MM.1S (cell line): Measurements from ENCODE around the gene KCNT1.
A peak's percentile ranks its signal among the peaks of the same experiment; 100 is the strongest.

ENCODE experiments used
- DNase-seq: peaks from one replicate; pipeline ENCODE4 v3.0.0-alpha.2; 2015
- H2AFZ ChIP-seq: fragments of 300-600 bp; sonication (generic); 2 replicates; pipeline ENCODE4 v1.6.0; 2016; ENCODE audit warnings: antibody characterized with exemption, low read length
- H3F3A ChIP-seq: fragments of 300-600 bp; sonication (generic); 2 replicates; pipeline ENCODE4 v1.6.1; 2016; ENCODE audit warnings: mild to moderate bottlenecking, antibody characterized with exemption, low read length, moderate library complexity, mixed read lengths; ENCODE audit not compliant: insufficient read depth
- H3K27ac ChIP-seq: fragments of 300-600 bp; sonication (generic); 2 replicates; pipeline ENCODE4 v1.5.1; 2016; ENCODE audit warnings: mild to moderate bottlenecking, low read length
- H3K27me3 ChIP-seq: fragments of 300-600 bp; sonication (generic); replicated peaks from 2 replicates; pipeline ENCODE4 v1.6.0; 2016; ENCODE audit warnings: low read length; ENCODE audit not compliant: insufficient read depth
- H3K36me3 ChIP-seq: fragments of 300-600 bp; sonication (generic); replicated peaks from 2 replicates; pipeline ENCODE4 v1.6.1; 2016; ENCODE audit warnings: mild to moderate bottlenecking, low read length, mixed read lengths; ENCODE audit not compliant: insufficient read depth
- H3K4me1 ChIP-seq: fragments of 300-600 bp; sonication (generic); 2 replicates; pipeline ENCODE4 v1.6.1; 2016; ENCODE audit warnings: low read length, mixed read lengths
- H3K4me2 ChIP-seq: fragments of 300-600 bp; sonication (generic); 2 replicates; pipeline ENCODE4 v1.6.0; 2016; ENCODE audit warnings: low read depth, low read length
- H3K4me3 ChIP-seq: fragments of 300-600 bp; sonication (generic); 2 replicates; pipeline ENCODE4 v1.5.1; 2016; ENCODE audit warnings: low read length, mixed read lengths
- H3K79me2 ChIP-seq: fragments of 300-600 bp; sonication (generic); 2 replicates; pipeline ENCODE4 v1.6.1; 2016; ENCODE audit warnings: mixed run types, low read length, mixed read lengths
- H3K9ac ChIP-seq: fragments of 300-600 bp; sonication (generic); 2 replicates; pipeline ENCODE4 v1.6.1; 2016; ENCODE audit warnings: low read length, mixed read lengths
- H3K9me2 ChIP-seq: fragments of 300-600 bp; sonication (generic); replicated peaks from 2 replicates; pipeline ENCODE4 v1.6.1; 2016; ENCODE audit warnings: mild to moderate bottlenecking, low read length, mixed read lengths; ENCODE audit not compliant: insufficient read depth
- H3K9me3 ChIP-seq: fragments of 300-600 bp; sonication (generic); replicated peaks from 2 replicates; pipeline ENCODE4 v1.6.1; 2016; ENCODE audit warnings: mild to moderate bottlenecking, low read length, mixed read lengths; ENCODE audit not compliant: insufficient read depth
- H4K20me1 ChIP-seq: fragments of 300-600 bp; sonication (generic); 2 replicates; pipeline ENCODE4 v1.6.1; 2016; ENCODE audit warnings: mild to moderate bottlenecking, low read length, moderate library complexity, mixed read lengths; ENCODE audit not compliant: insufficient read depth
- EZH2 ChIP-seq: fragments of 300-600 bp; sonication (generic); optimal IDR thresholded peaks from 2 replicates; pipeline ENCODE3; 2017; ENCODE audit warnings: low read depth, mild to moderate bottlenecking, antibody characterized with exemption, low read length, mixed read lengths
- EZH2phosphoT487 ChIP-seq: fragments of 300-600 bp; sonication (generic); IDR thresholded peaks from 2 replicates; pipeline ENCODE4 v1.6.1; 2018; ENCODE audit warnings: antibody characterized with exemption, low read length
- TF ChIP-seq, protein P1 (sequence below): fragments of 300-600 bp; sonication (generic); IDR thresholded peaks from 2 replicates; pipeline ENCODE4 v1.5.1; 2016; ENCODE audit warnings: antibody characterized with exemption, low read length, mixed read lengths

Gene KCNT1

DNA sequence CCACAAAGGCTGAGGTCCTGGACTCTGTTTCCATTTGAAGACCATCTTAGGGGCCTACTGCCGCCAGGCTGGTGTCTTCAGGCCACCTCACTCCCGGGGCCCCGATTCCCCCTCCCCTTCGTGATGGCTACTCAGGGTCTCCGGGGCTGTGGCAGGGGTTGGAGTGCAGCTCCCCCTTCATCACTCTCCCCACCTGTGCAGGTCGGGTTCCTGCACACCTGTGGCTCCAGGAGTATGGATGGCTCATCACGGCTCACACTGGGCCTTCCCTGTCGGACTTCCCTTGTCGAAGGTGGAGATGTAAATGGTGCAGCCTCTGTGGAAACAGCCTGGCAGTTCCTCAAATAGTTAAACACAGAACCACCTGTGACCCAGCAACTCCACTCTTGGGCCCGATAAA is 27.0 kb upstream of the KCNT1 start:
- no peak overlapping the region for H3K27ac ChIP-seq
- H2AFZ ChIP-seq: no peak overlapping the region
- no peak for DNase-seq
- H3F3A ChIP-seq: no peaks in the 10 kb centered on the region
- peaks cover 68% of the 10 kb centered on the region for H3K27me3 ChIP-seq
- H3K4me3 ChIP-seq: no peak overlapping the region
- no peaks in the 10 kb centered on the region for H3K9me2 ChIP-seq
- peaks cover 7% of the 10 kb centered on the region; the same call in 1 of the 2 replicates for H3K4me1 ChIP-seq
- no peaks in the 10 kb centered on the region for H3K36me3 ChIP-seq
- no peaks in the 10 kb centered on the region for H4K20me1 ChIP-seq
- H3K9ac ChIP-seq: no peak overlapping the region
- H3K4me2 ChIP-seq: no peak overlapping the region
- H3K9me3 ChIP-seq: no peaks in the 10 kb centered on the region
- TF ChIP-seq EZH2phosphoT487 (no peak), EZH2 (no peak)
- TF ChIP-seq, protein P1, sequence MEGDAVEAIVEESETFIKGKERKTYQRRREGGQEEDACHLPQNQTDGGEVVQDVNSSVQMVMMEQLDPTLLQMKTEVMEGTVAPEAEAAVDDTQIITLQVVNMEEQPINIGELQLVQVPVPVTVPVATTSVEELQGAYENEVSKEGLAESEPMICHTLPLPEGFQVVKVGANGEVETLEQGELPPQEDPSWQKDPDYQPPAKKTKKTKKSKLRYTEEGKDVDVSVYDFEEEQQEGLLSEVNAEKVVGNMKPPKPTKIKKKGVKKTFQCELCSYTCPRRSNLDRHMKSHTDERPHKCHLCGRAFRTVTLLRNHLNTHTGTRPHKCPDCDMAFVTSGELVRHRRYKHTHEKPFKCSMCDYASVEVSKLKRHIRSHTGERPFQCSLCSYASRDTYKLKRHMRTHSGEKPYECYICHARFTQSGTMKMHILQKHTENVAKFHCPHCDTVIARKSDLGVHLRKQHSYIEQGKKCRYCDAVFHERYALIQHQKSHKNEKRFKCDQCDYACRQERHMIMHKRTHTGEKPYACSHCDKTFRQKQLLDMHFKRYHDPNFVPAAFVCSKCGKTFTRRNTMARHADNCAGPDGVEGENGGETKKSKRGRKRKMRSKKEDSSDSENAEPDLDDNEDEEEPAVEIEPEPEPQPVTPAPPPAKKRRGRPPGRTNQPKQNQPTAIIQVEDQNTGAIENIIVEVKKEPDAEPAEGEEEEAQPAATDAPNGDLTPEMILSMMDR: no peak
- no peaks in the 10 kb centered on the region for H3K79me2 ChIP-seq

DNA sequence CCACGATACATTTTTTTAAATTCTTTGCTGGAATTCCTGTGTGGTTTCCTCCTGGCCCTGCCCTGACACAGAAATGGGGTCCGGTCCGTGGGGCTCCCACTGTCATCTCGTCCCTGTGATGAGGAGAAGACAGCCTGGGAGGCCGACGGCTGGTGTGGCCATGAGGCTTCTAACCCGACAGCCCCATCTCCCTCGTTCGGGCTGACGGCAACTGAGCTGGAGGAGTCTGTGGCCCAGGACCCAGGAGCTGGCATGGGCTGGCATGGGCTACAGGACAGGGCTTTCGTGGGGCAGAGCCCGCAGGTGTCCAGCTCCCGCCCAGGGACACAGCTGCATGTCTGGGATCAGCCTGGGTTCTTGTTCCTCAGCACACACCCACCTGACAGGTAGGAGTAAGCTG is 25.1 kb upstream of the KCNT1 start:
- Histone ChIP-seq H3K27me3 (peaks cover 69% of the 10 kb centered on the region), H3K9me3 (no peaks in the 10 kb centered on the region), H3K9ac (no peak overlapping the region), H3K9me2 (no peaks in the 10 kb centered on the region), H3K36me3 (no peaks in the 10 kb centered on the region), H3K79me2 (no peaks in the 10 kb centered on the region), H4K20me1 (no peaks in the 10 kb centered on the region), H3K27ac (no peak overlapping the region), H2AFZ (no peak overlapping the region), H3K4me3 (no peak overlapping the region), H3K4me1 (peaks cover 7% of the 10 kb centered on the region; the same call in 1 of the 2 replicates), H3K4me2 (0 out of 2 replicates have a peak overlapping the region, but pooled peaks have one; percentile 50), H3F3A (no peaks in the 10 kb centered on the region)
- DNase-seq: no peak
- TF ChIP-seq EZH2phosphoT487 (no peak), EZH2 (no peak)
- TF ChIP-seq, protein P1: no peak

GRCh38 chr9:135677641-135678168 is 24.3 kb upstream of the KCNT1 start:
- H3K9me3 ChIP-seq: no peaks in the 10 kb centered on the region
- no peak overlapping the region for H3K4me3 ChIP-seq
- H2AFZ ChIP-seq: no peak overlapping the region
- no peak overlapping the region for H3K4me2 ChIP-seq
- no peaks in the 10 kb centered on the region for H3K9me2 ChIP-seq
- peaks cover 71% of the 10 kb centered on the region for H3K27me3 ChIP-seq
- H3F3A ChIP-seq: no peaks in the 10 kb centered on the region
- no peak overlapping the region for H3K9ac ChIP-seq
- H3K4me1 ChIP-seq: peaks cover 7% of the 10 kb centered on the region; the same call in 1 of the 2 replicates
- DNase-seq: no peak
- no peaks in the 10 kb centered on the region for H3K36me3 ChIP-seq
- H4K20me1 ChIP-seq: no peaks in the 10 kb centered on the region
- no peak for TF ChIP-seq EZH2phosphoT487
- no peak for TF ChIP-seq EZH2
- TF ChIP-seq, protein P1: no peak
- H3K79me2 ChIP-seq: no peaks in the 10 kb centered on the region
- no peak overlapping the region for H3K27ac ChIP-seq
